ENCODE results near the gene PPP2R5A.

DNA sequence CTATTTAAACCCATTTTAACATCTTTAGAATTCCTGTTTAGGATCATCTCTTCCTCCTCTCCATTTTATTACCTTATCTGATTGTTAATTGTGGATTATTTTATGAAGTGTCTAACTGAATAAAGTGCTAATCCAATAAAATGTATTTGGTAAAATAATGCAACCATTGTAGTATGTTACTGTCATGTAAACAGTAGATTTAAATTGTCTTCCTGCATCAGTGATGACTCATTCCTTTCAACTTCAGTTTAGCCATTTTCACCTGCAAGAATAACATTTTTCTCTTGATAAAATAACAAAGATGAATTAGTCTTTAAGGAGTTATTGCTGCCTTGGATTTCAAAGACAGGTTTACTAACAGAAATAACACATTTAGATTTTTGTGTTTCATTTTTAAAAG lies 5.4 kb downstream of the PPP2R5A start:
- TF ChIP-seq EP300 (IDR thresholded peaks at IDR 0.05) (no peak), POLR2A (IDR thresholded peaks at IDR 0.05) (no peak), POLR2AphosphoS5 (IDR thresholded peaks at IDR 0.05) (no peak)
- TF ChIP-seq, protein P1, sequence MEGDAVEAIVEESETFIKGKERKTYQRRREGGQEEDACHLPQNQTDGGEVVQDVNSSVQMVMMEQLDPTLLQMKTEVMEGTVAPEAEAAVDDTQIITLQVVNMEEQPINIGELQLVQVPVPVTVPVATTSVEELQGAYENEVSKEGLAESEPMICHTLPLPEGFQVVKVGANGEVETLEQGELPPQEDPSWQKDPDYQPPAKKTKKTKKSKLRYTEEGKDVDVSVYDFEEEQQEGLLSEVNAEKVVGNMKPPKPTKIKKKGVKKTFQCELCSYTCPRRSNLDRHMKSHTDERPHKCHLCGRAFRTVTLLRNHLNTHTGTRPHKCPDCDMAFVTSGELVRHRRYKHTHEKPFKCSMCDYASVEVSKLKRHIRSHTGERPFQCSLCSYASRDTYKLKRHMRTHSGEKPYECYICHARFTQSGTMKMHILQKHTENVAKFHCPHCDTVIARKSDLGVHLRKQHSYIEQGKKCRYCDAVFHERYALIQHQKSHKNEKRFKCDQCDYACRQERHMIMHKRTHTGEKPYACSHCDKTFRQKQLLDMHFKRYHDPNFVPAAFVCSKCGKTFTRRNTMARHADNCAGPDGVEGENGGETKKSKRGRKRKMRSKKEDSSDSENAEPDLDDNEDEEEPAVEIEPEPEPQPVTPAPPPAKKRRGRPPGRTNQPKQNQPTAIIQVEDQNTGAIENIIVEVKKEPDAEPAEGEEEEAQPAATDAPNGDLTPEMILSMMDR (IDR thresholded peaks at IDR 0.05), result no peak

Measured in upper lobe of left lung (tissue), 4 donors.